GM21447 (cell line): ENCODE results near the gene UBE2H.
"Not testable (repeated sequence)": the region's sequence is repeated elsewhere in the genome, so short reads cannot be mapped to it uniquely, and the experiment has no call there.

ENCODE experiments used
- ATAC-seq: cut with Tn5 transposase; IDR thresholded peaks from one replicate; pipeline ENCODE4 v1.9.1; 2021; ENCODE audit not compliant: unreplicated experiment

Gene UBE2H

GRCh38 chr7:129909669-129910068, 43.1 kb downstream of the UBE2H start:
- ATAC-seq: no peak

DNA sequence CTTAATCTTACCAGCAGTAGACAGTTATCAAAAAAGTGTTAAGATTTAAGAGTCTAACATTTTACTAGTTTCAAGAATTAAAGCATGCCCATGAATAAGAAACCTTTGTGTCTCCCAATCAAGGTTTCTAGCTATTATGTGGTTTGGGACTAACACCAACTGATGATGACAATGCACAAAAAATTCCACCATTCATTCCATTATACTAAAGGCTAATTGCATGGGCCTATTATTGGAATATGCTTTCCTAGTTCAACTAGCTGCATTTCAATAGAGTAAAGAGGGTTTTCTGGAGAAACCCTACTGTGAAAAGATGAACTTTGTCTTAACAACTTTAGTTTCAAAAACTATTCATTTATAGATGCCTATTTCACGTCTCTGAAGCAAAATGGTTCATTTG, 44.6 kb downstream of the UBE2H start:
- no peak for ATAC-seq

- ATAC-seq: no peak
These were observed 45.5 kb downstream of the UBE2H start for GRCh38 chr7:129907122-129907736.

GRCh38 chr7:129906700-129907099, 46.1 kb downstream of the UBE2H start:
- no peak for ATAC-seq

- ATAC-seq: no peak
These were observed 48.8 kb downstream of the UBE2H start for GRCh38 chr7:129903935-129904334.

- ATAC-seq: no peak
These were observed 49.9 kb downstream of the UBE2H start for GRCh38 chr7:129902788-129903422.

DNA sequence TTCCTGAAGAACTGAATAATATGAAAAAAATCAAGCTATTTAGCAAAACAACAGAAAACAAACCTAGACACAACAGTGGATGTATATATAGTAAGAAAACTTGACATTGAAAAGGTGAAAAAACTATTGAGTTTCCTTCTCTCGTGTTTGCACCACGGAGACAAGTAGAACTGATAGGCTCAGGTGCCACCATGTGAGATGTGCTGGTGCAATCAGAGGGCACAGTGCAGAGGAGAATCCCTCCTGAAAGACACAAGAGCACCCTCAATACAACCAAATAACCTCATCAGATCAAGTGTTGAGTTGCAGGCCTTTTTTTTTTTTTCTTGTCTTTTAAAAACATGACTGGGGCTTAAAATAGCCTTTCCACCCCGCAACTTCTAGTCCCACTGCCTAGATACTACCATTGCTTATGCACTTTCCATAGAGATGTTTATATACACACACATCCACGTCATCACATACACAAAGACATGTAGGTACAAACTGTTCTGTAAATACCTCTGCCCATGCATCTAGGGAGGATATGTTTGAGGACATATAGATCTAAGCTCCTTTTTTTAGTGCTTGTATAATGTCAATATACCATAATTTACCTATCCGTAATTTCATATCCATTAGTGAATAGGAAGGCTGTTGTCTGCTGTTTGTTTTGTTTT, 54.1 kb downstream of the UBE2H start:
- no peak for ATAC-seq

DNA sequence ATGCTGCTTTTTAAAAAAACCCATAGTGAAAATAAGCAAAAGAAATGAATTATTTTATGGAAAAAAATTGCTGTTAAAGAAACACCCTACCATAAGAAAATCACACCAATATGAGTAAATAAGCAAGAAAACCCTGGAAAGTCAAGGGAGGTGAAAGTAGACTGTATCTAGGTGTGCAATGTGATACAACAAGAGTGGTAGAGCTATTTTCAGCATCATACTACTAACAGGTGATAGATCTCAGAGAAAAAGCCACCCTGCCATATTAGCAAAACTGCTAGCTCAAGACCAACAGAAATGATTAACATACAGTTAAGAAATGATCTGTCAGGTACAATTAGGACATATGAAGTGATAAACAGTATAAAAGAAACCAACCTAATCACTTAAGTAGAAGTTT, 54.8 kb downstream of the UBE2H start:
- no peak for ATAC-seq

DNA sequence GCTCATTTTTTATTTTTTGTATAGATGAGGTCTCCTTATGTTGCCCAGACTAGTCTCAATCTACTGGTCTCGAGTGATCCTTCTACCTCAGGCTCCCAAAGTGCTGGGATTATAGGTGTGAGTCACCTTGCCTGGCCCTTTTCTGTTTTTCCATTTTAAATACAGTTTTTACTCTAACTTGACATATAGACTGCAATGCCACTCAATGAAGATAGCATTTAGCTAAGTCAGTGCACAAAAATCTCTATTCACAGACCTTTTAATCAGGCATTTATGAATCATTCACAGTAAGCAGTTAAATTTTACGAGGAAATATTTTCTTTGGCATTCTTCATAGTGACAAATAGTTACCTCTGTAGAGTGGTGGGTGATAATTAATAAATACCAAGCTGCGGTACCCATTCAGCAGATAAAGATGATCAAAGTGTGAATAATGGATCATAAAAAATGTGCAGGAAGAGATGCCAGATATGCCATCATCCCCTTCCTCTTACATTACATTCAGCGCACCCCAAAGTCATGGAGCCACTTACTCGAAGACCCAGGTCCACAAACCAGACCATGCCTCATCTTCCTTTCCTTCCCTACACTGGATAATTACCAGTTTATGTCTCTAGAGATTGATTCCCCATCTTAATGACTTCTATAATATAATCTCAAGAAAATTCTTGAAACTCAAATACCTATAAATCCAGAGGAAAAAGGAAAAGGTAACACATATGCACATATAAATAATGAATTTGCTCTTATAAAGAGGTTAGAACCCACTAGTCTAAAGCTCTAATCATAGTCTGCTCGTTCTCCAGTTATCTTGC, 56.0 kb downstream of the UBE2H start:
- ATAC-seq: no peak

- ATAC-seq: not testable (repeated sequence)
These were observed 58.6 kb downstream of the UBE2H start for GRCh38 chr7:129894184-129894583.

DNA sequence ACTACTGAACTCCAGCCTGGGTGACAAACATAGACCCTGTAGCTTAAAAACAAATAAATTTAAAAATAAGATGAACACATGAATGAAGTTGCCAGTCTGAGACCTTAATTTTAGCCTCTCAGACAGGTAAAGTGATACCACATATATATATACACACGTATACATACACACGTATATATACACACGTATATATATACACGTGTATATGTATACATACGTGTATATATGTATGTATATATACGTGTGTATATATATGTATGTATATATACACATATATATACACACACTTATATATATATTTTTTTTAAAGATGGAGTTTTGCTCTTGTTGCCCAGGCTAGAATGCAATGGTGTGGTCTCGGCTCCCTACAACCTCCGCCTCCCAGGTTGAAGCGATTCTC, 62.7 kb downstream of the UBE2H start:
- no peak for ATAC-seq

GRCh38 chr7:129889133-129889844, 63.5 kb downstream of the UBE2H start:
- no peak for ATAC-seq

GRCh38 chr7:129887865-129888264, 64.9 kb downstream of the UBE2H start:
- no peak for ATAC-seq

DNA sequence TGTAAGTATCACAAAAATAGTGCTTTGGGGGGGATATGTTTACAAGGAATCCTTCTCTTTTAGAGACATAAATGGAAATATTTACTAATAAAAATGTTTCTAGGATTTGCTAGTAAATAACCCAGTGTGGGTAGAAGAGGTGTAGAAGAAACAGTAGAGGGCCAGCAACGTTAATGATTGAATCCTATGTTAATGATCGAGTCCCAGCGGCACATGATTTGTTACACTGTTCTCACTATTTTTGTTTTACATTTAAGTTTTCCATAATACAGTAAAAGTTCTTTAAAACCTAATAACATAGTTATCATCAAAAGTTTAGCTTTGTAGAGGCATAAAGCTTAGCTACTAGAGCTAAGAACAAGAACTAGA, 66.0 kb downstream of the UBE2H start:
- ATAC-seq: no peak

DNA sequence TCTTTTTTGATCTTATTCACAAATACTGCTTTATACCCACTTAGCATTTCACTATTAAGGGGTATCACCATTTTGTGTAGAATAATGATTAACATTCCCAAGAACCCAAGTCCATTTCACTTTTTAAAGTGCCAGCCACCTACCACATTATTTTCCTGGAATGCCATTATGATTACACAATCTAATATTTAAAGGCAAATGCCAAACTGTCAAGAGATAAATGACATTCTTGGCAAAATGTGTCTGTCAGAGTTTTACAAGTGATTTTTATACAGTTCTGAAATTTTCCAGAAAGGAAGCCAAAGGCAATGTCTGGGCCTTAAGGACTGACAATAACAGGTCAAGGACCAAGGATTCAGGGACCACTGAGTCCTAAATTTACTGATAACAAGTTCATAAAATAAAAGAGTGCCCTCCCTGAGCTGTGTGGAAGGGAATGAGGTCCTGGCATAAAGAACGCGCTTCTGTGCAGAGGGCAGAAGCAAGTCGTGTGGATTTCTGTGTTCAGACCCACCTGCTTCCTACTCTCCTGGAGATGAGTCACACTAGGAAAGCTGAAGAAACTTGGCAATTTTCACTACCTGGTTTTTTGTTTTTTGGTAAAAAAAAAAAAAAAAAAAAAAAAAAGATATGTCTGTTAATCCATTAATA, 66.5 kb downstream of the UBE2H start:
- ATAC-seq: no peak

DNA sequence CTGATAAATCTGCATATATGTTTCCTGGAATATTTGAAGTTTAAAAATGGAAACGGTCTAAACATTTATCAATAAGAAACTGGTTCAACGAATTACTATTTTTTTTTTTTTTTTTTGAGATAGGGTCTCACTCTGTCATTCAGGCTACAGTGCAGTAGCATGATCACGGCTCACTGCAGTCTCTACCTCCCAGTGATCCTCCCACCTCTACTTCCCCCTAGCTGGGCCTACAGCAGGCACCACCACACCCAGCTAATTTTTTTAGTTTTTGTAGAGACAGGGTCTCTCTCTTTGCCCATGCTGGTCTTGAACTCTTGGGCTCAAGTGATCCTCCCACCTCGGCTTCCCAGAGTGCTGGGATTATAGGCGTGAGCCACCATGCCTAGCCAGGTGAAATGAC, 68.3 kb downstream of the UBE2H start:
- ATAC-seq: no peak

DNA sequence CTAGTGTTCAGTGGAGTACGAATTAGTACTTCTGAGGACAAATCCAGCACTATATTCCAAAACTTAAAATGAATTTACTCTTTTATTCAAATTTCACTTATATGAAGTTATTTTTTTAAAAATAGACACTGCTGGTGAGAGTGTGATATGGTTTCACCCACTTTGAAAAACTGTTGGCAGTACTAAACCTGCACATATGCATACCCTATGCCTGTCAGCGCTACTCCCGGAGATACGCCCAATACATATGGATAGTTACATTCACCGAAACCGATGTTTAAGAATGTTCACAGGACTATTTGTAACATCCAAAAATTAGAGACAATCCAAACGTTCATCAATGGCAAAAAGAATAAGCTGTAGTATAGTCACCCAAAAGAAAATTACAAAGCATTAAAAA, 69.6 kb downstream of the UBE2H start:
- ATAC-seq: no peak

- ATAC-seq: no peak
These were observed 70.2 kb downstream of the UBE2H start for GRCh38 chr7:129882531-129882930.

DNA sequence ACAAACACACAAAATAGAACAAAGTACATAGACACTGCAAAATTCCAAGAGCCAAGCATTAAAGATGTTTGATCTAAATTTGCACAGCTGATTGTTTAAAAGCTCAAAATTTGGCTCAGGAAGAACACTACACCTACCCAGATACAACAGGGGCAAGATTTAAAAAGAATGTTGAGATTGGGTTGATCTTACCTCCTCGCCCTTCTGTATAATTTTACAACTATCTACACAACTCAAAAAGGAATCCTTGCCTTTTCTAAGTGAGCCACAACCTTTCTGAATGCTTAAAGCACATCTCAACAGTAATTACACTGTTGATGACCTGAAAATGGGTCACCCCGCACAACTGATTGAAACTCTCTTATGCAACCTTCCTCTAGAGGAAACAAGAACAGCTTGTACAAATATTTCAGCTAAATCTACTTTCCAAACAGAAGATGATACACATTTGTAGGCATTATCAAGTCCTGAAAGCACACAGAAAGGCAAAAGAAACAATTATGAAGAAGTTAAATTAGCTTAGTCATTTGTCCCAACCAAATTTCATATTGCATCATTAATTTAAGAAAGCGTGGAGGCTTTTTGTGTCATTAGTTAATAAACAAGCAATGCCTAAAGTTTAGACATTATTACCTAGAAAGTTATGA, 75.5 kb downstream of the UBE2H start:
- no peak for ATAC-seq

- ATAC-seq: no peak
These were observed 76.9 kb downstream of the UBE2H start for GRCh38 chr7:129875745-129876411.
